Measurements from ENCODE around the gene SESN3.

The SESN3 gene

DNA sequence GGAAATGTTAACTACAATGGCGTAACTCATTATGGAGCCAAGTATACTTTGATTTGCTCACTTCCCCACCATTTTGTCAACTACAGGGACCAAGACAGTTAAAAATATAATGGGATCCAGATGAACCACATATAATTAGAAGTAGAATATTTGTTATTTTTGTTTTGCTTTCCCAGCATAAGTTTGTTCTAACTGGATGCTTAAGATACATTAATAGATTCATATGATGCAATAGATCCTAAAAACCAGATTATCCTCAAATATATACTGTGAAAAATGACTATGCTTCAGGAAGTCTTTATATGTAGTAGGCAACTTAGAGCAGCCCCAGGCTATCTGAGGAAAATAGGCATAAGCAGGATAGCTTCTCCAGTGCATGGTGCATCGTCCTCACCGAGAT lies 38.3 kb downstream of the SESN3 start:
- Histone ChIP-seq H3K27me3 (ENCODE audit: control insufficient read depth in 5 of 5, insufficient read depth in 4 of 5, low read length in 5 of 5) (no peaks in the 10 kb centered on the region), H3K27ac (ENCODE audit: low read depth, low read length) (no peak overlapping the region), H3K4me3 (ENCODE audit: low read depth in 1 of 5, low read length in 5 of 5) (no peak overlapping the region), H3K9ac (ENCODE audit: low read length in 5 of 5) (no peak overlapping the region), H3K4me1 (ENCODE audit: control insufficient read depth in 5 of 5, insufficient read depth in 5 of 5, low read length in 5 of 5) (no peaks in the 10 kb centered on the region), H3K9me3 (ENCODE audit: control insufficient read depth in 5 of 5, low read length in 5 of 5) (no peaks in the 10 kb centered on the region), H3K36me3 (ENCODE audit: control insufficient read depth in 5 of 5, insufficient read depth in 5 of 5, low read length in 5 of 5) (peaks cover 2 to 23% (median 18%) of the 10 kb centered on the region in 5 donors)

DNA sequence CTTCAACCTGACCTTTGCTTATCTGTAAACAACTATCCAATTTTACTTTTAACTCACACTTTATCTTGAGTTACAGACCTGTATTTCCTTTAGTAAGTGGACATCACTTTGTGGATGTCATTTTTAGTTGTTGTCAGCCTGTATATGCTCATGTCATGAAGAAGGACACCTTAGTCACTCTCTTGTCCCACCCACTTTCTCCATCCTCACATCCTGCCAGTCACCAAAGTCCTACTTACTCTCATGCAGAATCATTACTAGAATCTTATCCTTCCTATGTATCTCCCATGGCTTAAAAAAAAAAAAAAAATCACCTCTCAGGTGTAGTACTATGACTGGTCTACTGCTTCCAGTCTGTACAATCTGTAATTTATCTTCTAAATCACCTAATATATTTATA lies 43.3 kb downstream of the SESN3 start:
- Histone ChIP-seq H3K27me3 (ENCODE audit: control insufficient read depth in 5 of 5, insufficient read depth in 4 of 5, low read length in 5 of 5) (no peaks in the 10 kb centered on the region), H3K9ac (ENCODE audit: low read length in 5 of 5) (no peak overlapping the region), H3K9me3 (ENCODE audit: control insufficient read depth in 5 of 5, low read length in 5 of 5) (no peaks in the 10 kb centered on the region), H3K4me3 (ENCODE audit: low read depth in 1 of 5, low read length in 5 of 5) (no peak overlapping the region), H3K27ac (ENCODE audit: low read depth, low read length) (no peak overlapping the region), H3K4me1 (ENCODE audit: control insufficient read depth in 5 of 5, insufficient read depth in 5 of 5, low read length in 5 of 5) (no peaks in the 10 kb centered on the region), H3K36me3 (ENCODE audit: control insufficient read depth in 5 of 5, insufficient read depth in 5 of 5, low read length in 5 of 5) (peaks cover 5 to 34% (median 27%) of the 10 kb centered on the region in 5 donors)

DNA sequence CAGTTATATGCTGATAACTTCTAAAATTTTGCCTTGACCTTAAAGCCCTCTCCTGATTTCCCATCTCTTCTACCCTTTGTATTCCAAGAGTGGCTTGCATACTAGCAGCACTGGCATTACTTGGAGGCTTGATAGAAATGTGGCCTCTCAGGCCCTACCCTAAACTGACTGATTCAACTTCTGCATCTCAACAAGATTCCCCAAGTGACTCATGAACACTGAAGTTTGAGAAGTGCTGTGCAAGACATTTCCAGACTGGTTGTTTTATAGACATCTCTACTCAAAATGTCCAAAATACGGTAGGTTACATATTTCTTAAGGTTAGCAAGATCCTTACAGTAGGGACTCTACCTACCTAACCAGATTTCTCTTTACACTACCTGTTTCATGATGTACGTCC lies 48.6 kb downstream of the SESN3 start:
- peaks cover 10 to 27% (median 20%) of the 10 kb centered on the region in 5 donors for H3K36me3 ChIP-seq (ENCODE audit: control insufficient read depth in 5 of 5, insufficient read depth in 5 of 5, low read length in 5 of 5)
- H3K27ac ChIP-seq (ENCODE audit: low read depth, low read length): no peak overlapping the region
- no peaks in the 10 kb centered on the region for H3K9me3 ChIP-seq (ENCODE audit: control insufficient read depth in 5 of 5, low read length in 5 of 5)
- no peak overlapping the region for H3K9ac ChIP-seq (ENCODE audit: low read length in 5 of 5)
- H3K27me3 ChIP-seq (ENCODE audit: control insufficient read depth in 5 of 5, insufficient read depth in 4 of 5, low read length in 5 of 5): no peaks in the 10 kb centered on the region
- H3K4me3 ChIP-seq (ENCODE audit: low read depth in 1 of 5, low read length in 5 of 5): no peak overlapping the region
- no peaks in the 10 kb centered on the region for H3K4me1 ChIP-seq (ENCODE audit: control insufficient read depth in 5 of 5, insufficient read depth in 5 of 5, low read length in 5 of 5)

DNA sequence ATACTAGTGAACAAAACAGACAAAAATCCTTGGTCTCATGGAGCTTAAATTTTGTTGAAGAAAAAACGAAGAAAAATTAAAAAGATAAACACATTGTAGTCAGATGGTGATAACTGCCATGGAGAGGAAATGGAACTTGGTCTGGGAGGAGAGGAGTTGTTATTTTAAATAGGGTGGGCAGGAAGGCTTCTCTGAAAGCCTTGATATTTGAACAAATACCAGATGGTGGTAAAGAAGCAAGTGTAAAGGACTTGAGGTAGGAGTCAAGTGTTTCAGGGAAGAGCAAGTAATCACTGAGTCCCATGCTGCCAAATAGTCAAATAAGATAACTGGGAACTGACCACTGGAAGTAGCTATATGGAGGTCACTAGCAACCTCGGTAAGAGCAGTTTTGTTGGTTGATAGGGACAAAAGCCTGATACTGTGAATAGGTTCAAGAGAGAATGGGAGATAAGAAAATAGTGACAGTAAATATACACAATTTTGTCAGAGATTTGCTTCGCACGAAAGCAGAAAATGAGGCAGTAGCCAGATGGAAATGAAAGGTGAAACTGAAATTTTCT lies 55.1 kb downstream of the SESN3 start:
- Histone ChIP-seq H3K9me3 (ENCODE audit: control insufficient read depth in 5 of 5, low read length in 5 of 5) (no peaks in the 10 kb centered on the region), H3K4me1 (ENCODE audit: control insufficient read depth in 5 of 5, insufficient read depth in 5 of 5, low read length in 5 of 5) (no peaks in the 10 kb centered on the region), H3K4me3 (ENCODE audit: low read depth in 1 of 5, low read length in 5 of 5) (no peak overlapping the region), H3K9ac (ENCODE audit: low read length in 5 of 5) (no peak overlapping the region), H3K27ac (ENCODE audit: low read depth, low read length) (no peak overlapping the region), H3K36me3 (ENCODE audit: control insufficient read depth in 5 of 5, insufficient read depth in 5 of 5, low read length in 5 of 5) (peaks cover 12 to 51% (median 28%) of the 10 kb centered on the region in 5 donors), H3K27me3 (ENCODE audit: control insufficient read depth in 5 of 5, insufficient read depth in 4 of 5, low read length in 5 of 5) (no peaks in the 10 kb centered on the region)

DNA sequence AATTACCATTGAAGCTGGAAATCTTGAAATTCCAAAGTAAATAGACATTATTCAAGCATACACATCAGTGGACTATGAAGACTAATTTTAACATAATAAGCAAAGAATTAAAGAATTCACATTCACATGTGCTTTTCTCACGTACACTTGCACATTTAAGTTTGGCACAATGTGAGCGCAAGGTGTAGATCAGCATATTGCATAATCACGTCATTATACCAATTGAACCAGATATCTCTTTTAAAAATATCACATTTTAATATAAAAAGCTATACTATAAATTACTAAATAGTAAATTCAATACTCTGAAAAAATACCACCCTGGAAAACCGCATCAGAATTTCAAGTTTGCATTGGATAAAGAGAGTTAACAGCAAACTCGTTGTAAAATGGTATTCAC lies 60.7 kb downstream of the SESN3 start:
- Histone ChIP-seq H3K27me3 (ENCODE audit: control insufficient read depth in 5 of 5, insufficient read depth in 4 of 5, low read length in 5 of 5) (no peaks in the 10 kb centered on the region), H3K27ac (ENCODE audit: low read depth, low read length) (no peak overlapping the region), H3K4me1 (ENCODE audit: control insufficient read depth in 5 of 5, insufficient read depth in 5 of 5, low read length in 5 of 5) (no peaks in the 10 kb centered on the region), H3K4me3 (ENCODE audit: low read depth in 1 of 5, low read length in 5 of 5) (no peak overlapping the region), H3K9ac (ENCODE audit: low read length in 5 of 5) (no peak overlapping the region), H3K36me3 (ENCODE audit: control insufficient read depth in 5 of 5, insufficient read depth in 5 of 5, low read length in 5 of 5) (peaks cover 2 to 23% (median 10%) of the 10 kb centered on the region in 5 donors), H3K9me3 (ENCODE audit: control insufficient read depth in 5 of 5, low read length in 5 of 5) (no peaks in the 10 kb centered on the region)

DNA sequence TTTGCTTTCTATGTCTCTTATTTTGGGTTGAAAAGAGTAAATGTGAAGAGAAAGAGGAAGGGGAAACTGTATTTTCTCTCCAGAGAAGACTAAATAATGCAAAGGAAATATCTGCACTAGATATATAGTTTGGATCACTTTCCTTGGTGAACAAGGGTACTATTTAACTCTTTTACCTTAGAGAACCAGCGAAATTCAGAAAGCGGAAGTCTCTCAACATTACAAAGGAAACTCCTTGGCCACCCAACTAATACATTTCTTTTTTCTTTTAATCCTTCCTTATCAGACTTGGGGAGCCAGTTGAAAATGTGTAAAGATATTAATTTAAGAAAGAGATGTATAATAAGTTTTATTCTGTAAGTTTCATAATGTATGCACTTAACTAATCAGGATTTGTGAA lies 64.2 kb downstream of the SESN3 start:
- Histone ChIP-seq H3K4me3 (ENCODE audit: low read depth in 1 of 5, low read length in 5 of 5) (no peak overlapping the region), H3K9ac (ENCODE audit: low read length in 5 of 5) (no peak overlapping the region), H3K27me3 (ENCODE audit: control insufficient read depth in 5 of 5, insufficient read depth in 4 of 5, low read length in 5 of 5) (no peaks in the 10 kb centered on the region), H3K4me1 (ENCODE audit: control insufficient read depth in 5 of 5, insufficient read depth in 5 of 5, low read length in 5 of 5) (no peaks in the 10 kb centered on the region), H3K36me3 (ENCODE audit: control insufficient read depth in 5 of 5, insufficient read depth in 5 of 5, low read length in 5 of 5) (peaks cover 0 to 7% (median 0%) of the 10 kb centered on the region in 5 donors), H3K9me3 (ENCODE audit: control insufficient read depth in 5 of 5, low read length in 5 of 5) (no peaks in the 10 kb centered on the region), H3K27ac (ENCODE audit: low read depth, low read length) (no peak overlapping the region)

DNA sequence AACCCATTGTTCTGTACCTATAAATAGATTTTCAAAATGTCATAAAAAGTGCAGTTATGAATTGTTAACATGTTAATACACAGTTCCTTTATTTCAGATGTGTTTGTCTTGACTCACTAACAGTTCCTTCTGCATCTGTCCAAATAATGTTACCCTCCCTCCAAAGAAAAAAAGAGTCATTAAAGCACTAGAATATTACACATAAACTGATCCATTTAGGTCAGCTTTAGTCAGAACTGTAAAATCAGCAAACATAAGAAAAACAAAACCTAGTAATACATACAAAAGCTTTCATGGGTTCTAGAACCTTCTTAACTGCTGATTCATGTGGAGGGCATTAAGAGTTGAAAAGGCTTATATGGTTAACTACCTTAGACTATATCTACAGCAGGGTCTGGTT lies 65.4 kb downstream of the SESN3 start:
- Histone ChIP-seq H3K4me3 (ENCODE audit: low read depth in 1 of 5, low read length in 5 of 5) (no peak overlapping the region), H3K27me3 (ENCODE audit: control insufficient read depth in 5 of 5, insufficient read depth in 4 of 5, low read length in 5 of 5) (no peaks in the 10 kb centered on the region), H3K27ac (ENCODE audit: low read depth, low read length) (no peak overlapping the region), H3K36me3 (ENCODE audit: control insufficient read depth in 5 of 5, insufficient read depth in 5 of 5, low read length in 5 of 5) (peaks cover 0 to 6% (median 0%) of the 10 kb centered on the region in 5 donors), H3K9ac (ENCODE audit: low read length in 5 of 5) (no peak overlapping the region), H3K4me1 (ENCODE audit: control insufficient read depth in 5 of 5, insufficient read depth in 5 of 5, low read length in 5 of 5) (no peaks in the 10 kb centered on the region), H3K9me3 (ENCODE audit: control insufficient read depth in 5 of 5, low read length in 5 of 5) (no peaks in the 10 kb centered on the region)

DNA sequence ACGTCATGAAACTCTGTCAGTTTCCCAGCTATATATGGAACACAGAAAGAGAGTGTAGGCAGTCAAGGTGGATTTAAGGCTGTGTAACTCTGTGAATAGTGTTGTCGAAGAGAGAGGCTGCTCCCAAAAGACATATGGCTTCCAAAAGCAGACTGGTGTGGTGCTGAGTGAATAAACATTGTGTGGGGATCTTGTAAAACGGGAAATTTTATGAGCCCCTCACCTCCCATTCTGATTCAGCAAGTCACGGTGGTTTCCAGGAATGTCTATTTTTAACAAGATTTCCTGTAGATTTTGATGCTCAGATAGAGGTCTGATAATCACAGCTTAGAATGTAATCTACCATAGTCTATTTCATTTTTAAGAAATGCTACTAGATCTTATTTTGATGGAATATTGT lies 67.9 kb downstream of the SESN3 start:
- Histone ChIP-seq H3K27me3 (ENCODE audit: control insufficient read depth in 5 of 5, insufficient read depth in 4 of 5, low read length in 5 of 5) (no peaks in the 10 kb centered on the region), H3K9ac (ENCODE audit: low read length in 5 of 5) (no peak overlapping the region), H3K36me3 (ENCODE audit: control insufficient read depth in 5 of 5, insufficient read depth in 5 of 5, low read length in 5 of 5) (peaks cover 0 to 6% (median 0%) of the 10 kb centered on the region in 5 donors), H3K27ac (ENCODE audit: low read depth, low read length) (no peak overlapping the region), H3K9me3 (ENCODE audit: control insufficient read depth in 5 of 5, low read length in 5 of 5) (no peaks in the 10 kb centered on the region), H3K4me1 (ENCODE audit: control insufficient read depth in 5 of 5, insufficient read depth in 5 of 5, low read length in 5 of 5) (no peaks in the 10 kb centered on the region), H3K4me3 (ENCODE audit: low read depth in 1 of 5, low read length in 5 of 5) (no peak overlapping the region)

DNA sequence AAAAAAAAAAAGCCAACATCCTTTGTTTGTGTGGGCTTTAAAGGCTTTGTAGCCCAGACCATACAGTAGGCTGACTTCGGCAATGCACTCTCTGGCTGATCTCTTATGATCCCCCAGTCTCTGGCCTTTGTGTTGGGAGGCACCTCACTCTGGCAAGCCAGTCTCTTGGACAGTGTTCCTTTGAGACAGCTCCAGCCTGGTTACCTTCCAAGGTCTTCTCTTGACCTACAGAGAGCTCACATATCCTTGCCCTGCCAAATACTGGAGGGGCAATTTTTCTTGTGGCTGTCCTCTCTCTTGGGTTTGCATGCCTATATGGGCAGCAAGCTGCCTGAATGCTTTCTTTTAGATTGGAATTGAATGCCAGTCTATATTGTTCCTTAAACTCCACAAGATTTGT lies 69.8 kb downstream of the SESN3 start:
- no peak overlapping the region for H3K4me3 ChIP-seq (ENCODE audit: low read depth in 1 of 5, low read length in 5 of 5)
- no peak overlapping the region for H3K9ac ChIP-seq (ENCODE audit: low read length in 5 of 5)
- H3K27ac ChIP-seq (ENCODE audit: low read depth, low read length): no peak overlapping the region
- no peaks in the 10 kb centered on the region for H3K27me3 ChIP-seq (ENCODE audit: control insufficient read depth in 5 of 5, insufficient read depth in 4 of 5, low read length in 5 of 5)
- H3K4me1 ChIP-seq (ENCODE audit: control insufficient read depth in 5 of 5, insufficient read depth in 5 of 5, low read length in 5 of 5): peaks cover 2 to 11% (median 9%) of the 10 kb centered on the region in 5 donors
- no peaks in the 10 kb centered on the region for H3K36me3 ChIP-seq (ENCODE audit: control insufficient read depth in 5 of 5, insufficient read depth in 5 of 5, low read length in 5 of 5)
- H3K9me3 ChIP-seq (ENCODE audit: control insufficient read depth in 5 of 5, low read length in 5 of 5): no peaks in the 10 kb centered on the region

DNA sequence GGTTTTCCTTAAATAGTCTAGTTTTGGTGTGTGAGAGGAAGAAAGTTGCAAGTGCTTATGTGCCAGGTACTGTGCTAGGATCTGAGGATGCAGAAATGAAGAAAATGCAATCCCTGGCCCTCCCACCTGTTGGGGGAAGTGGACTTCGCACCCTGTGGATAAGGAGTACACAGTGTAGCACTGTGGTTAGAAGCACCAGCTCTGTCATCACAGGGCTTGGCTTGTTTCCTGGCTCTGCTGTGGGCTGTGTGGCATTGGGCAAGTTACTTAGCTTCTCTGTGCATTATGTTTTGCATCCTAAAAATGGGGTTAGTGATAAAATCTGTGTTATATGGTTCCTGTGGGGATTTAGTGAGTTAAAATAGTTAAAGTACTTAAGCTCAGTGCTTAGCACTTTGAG lies 73.2 kb downstream of the SESN3 start:
- H3K4me1 ChIP-seq (ENCODE audit: control insufficient read depth in 5 of 5, insufficient read depth in 5 of 5, low read length in 5 of 5): peaks cover 2 to 17% (median 11%) of the 10 kb centered on the region in 5 donors
- no peaks in the 10 kb centered on the region for H3K9me3 ChIP-seq (ENCODE audit: control insufficient read depth in 5 of 5, low read length in 5 of 5)
- no peak overlapping the region for H3K27ac ChIP-seq (ENCODE audit: low read depth, low read length)
- H3K9ac ChIP-seq (ENCODE audit: low read length in 5 of 5): no peak overlapping the region
- no peak overlapping the region for H3K4me3 ChIP-seq (ENCODE audit: low read depth in 1 of 5, low read length in 5 of 5)
- no peaks in the 10 kb centered on the region for H3K27me3 ChIP-seq (ENCODE audit: control insufficient read depth in 5 of 5, insufficient read depth in 4 of 5, low read length in 5 of 5)
- H3K36me3 ChIP-seq (ENCODE audit: control insufficient read depth in 5 of 5, insufficient read depth in 5 of 5, low read length in 5 of 5): no peaks in the 10 kb centered on the region
